ENCODE data around the gene RASGRP3.

DNA sequence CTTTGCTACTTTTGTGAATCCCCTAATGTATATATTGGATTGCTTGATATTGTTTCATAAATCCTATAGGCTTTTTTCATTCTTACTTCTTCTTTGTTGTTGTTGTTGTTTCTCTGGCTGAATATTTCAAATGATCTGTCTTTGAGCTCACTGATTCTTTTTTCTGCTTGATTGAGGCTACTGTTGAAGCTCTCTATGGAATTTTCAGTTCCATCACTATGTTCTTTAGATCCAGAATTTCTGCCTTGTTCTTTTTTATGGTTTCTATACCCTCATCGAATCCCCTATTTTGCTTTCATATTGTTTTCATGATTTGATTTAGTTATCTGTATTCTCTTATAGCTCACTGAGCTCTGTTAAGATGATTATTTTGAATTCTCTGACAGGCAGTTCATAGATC, 24.6 kb upstream of the RASGRP3 start:
- TF ChIP-seq CEBPB (IDR thresholded peaks at IDR 0.05; ENCODE audit: borderline replicate concordance, low read depth, low read length) (no peak), GABPA (IDR thresholded peaks at IDR 0.05; ENCODE audit: low read depth, low read length) (no peak), GABPA (CRISPR knock-in tag; IDR thresholded peaks at IDR 0.05; ENCODE audit: low read depth) (no peak), RBM22 (optimal IDR thresholded peaks at IDR 0.05; ENCODE audit: low read length) (no peak), KLF16 (CRISPR knock-in tag; IDR thresholded peaks at IDR 0.05) (no peak)
